HL-60/S4 treated with phorbol 12-myristate 13-acetate at 8.2 ng/mL for 4 days and 3 days (cell line): ENCODE data around the gene AOX1.
"Not testable (repeated sequence)": the region's sequence is repeated elsewhere in the genome, so short reads cannot be mapped to it uniquely, and the experiment has no call there.

Experiments
- in situ Hi-C: fragments of 300-500 bp; cut with MboI; formaldehyde crosslinking; loops from 2 replicates; pipeline ENCODE4 v1.15.0; 2022; ENCODE audit warnings: low sequenced_read_pairs

The AOX1 gene

DNA sequence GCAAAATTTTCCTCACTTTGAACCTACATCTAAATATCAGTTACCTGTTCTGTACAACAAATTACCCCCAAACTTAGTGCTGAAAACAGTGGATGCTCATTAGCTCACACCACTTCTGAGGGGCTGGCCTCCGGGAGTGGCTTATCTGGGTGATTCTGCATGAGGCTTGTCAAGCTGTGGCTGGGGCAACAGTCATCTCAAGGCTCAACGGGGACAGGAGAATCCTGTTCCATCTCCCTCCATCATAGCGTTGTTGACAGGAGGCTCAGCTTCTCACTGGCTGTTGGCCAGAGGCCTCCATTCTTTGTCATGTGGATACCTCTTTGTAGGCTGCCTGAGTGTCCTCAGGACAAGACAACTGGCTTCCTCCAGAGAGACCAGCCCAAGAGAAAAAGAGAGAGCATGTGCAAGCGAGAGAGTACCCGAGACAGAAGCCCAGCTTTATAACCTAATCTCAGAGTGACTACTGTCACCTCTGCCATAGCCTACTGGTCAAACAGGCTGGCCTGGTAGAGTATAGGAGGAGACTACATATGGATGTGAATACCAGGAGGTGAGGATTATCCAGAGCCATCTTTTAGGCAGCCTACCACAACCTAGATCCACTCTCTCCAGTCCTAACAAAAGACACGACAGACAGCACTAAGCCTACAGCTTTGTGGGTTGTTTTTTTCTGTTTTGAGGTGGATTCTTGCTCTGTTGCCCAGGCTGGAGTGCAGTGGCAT is 79.1 kb downstream of the AOX1 start:
- in situ Hi-C loops: no loop called here

DNA sequence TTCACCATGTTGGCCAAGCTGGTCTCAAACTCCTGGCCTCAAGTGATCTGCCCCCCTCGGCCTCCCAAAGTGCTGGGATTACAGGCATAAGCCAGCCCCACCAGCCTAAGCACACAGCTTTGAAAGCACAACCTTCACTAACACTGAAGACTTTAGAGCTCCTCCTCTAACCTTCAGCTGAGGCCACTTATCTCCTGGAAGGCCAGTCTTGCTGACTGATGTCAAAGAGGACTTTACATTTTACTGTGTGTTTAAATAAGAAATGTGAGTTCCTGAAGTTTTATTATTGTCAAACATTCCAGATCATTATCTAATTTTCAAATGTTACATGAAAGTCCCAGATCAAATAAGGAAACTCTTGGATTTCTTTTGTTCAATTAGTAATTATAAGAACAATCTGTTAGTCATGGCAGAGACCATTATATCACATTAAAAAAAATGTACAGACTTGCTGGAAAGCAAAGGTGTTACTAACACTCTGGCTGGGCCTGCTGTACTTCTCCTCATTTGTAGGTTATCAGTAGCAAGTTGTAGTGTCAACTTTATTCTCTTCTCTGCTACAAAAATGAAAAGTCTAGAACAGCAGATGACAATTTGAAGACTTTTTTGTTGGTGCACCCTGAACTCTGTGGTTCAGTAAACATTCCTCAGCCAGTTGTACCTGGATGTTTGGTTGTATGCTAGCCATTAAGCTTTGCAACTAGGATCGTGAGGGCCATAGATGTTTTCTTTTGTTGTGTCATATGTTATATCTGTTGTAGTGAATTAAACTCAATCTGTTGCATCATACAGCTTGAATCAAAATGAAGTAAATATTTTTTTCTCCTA is 80.0 kb downstream of the AOX1 start:
- in situ Hi-C loops: no loop called here

DNA sequence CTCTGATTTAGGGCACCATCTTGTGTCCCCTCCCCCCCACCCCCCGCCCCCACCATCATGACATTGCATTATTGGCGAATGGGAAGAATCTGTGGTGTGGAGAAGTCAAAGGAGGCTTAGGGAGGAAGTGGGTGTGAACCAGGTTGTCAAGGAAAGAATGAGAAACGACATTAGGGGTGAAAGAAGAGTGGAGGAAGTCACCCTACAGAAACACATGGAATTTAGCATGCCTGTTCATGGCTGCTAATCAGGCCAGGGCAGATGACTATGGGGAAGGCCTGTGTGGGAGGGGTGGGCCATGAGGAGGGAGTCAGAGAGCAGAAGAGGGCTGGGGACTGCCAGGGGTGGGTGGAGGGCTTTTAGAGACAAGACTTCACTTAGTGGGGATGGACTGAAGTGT is 81.6 kb downstream of the AOX1 start:
- in situ Hi-C loops: no loop called here

DNA sequence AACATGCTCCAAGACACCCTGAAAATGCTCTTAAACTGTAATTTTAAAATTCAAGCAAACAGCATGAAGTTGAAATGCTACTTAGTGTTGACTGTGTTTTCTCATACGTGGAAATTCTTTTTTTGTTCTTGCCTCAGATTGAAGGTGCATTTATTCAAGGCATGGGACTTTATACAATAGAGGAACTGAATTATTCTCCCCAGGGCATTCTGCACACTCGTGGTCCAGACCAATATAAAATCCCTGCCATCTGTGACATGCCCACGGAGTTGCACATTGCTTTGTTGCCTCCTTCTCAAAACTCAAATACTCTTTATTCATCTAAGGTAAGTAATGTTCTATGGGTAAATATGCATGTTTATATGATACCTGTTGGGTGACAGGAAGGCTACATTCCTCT is 82.7 kb downstream of the AOX1 start:
- in situ Hi-C loops: no loop called here

DNA sequence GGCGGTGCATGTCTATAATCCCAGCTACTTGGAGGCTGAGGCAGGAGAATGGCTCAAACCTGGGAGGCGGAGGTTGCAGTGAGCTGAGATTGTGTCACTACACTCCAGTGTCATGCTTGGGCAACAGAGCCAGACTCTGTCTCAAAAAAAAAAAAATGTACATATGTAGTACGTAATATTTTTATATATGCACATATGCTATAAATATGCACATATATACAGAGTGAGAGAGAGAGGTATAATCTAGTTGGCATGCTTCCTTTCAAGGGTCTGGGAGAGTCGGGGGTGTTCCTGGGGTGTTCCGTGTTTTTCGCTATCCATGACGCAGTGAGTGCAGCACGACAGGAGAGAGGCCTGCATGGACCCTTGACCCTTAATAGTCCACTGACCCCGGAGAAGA is 83.5 kb downstream of the AOX1 start:
- in situ Hi-C loops: no loop called here

DNA sequence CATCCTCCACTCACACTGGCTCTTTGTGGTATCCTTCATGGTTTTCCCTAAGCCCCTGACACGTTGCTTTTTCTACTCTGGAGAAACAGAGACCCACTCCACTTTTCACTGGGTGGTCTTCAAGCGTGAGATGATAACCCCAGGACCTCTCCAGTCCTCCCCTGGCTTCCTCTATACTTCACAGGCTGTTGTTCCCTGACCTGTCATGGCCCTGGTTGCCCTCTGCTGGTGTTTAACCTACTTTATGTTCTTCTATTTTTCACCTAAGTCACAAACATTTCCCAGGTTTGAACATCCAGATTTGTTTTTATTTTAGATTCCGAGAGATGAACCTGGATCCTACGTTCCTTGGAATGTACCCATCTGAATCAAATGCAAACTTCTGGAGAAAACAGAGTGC is 84.5 kb downstream of the AOX1 start:
- in situ Hi-C loops: no loop called here

DNA sequence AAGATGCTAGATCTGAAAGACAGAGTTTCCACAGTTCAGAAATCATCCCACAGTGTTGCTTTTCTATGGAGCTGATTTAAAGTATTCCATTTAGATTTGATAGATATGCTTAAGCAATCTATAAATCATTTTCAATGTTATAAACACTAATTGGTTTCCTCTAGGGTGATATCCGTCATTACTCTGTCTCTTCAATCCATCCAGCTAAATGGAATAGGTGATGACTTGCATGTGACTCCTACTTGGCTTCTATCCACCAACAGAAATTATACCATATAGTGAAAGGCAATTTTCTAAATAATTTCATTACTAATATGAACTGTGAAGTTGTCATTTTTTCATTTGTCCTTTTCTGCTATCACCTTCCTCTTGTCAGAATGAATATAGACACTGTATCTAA is 84.9 kb downstream of the AOX1 start:
- in situ Hi-C loops: no loop called here

DNA sequence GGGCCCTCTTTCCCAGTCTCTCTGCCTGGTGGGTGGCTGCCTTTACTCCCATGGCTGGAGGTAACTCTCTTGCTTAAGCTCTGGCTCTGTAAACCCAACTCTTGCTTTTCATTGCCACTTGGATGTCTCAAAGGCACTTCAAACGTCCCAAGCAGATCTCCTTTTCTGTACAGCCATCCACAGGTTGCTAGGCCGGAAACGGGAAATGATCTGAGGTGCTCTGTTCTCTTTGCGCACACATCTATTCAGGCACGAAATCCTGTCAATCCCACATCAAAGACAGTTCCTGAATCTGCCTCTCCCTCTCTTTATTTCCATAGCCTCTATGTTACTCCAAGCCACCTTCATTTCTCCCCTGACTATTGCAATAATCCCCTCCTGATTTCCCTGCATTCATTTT is 87.4 kb downstream of the AOX1 start:
- in situ Hi-C loops: no loop called here

DNA sequence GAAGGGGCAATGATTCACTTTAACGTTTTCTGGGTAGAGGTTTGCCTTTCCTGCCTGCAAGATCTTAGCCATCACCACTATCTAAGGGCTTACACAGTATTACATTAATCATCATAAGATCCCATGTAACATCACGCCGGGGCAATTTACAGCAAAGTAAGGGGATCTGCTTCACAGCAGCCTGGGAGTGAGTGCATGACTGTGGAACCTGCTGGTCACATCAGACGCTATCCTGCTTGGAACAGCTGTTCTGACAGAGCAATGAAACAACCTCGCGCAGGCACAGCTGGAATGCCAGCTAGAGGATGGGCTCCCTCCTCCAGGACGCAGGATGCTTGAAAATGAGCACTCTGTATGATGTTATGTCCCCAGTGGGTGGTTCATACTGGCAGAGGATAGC is 89.0 kb downstream of the AOX1 start:
- in situ Hi-C loops: no loop called here

DNA sequence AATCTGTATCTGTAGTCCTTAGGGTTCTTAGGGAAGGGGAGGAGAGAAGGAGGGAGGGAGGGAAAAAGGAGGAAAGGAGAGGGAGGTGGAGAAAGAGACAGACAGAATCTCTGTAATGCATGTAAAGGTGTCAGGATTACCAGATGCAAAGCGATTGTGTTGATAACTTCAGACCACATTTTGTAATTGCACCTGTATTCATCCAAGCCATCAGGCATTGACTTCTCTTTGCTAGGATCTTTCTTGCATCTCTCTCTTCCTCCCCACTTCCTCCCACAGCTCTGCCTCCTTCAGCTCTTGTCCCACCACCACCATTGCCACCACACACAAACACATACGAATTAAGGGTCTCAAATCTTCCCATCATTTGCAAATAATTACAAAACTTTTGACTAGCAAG is 91.4 kb downstream of the AOX1 start:
- in situ Hi-C loops: no loop called here

DNA sequence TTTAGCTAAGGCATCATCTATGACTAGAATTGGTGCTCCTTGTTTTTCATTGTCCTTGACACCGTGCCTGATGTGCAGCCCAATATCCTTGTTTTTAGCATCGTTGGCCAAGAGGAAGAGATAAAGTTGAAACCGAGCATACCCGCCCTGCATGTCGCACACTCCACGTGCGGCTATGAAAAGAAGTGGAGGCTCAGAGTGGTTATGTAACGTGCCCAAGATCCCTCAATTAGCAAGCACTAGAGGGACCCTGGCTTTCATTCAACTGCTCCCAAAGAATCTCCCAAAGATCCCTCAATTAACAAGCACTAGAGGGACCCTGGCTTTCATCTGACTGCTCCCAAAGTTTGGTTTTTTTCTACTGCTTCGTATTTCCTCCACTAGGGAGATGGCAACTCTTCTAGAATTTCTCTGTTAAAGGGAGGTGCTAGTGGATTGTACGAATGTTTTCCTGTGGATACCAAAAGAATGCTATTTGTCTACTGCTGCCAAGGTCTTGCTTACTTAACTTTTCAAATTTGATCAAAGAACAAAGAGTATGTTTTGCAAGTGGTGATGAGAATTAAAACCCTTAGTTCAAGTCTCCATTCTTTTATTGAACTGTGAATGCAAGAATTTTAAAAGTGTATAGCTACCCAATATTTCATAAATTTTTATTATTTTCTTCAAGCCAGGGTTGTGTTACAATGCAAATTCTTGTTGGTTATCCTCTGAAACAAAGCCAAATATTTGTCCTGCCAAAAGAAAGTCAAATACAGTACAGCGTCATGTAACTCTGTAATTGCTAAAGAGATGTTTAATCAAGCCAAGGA is 92.1 kb downstream of the AOX1 start:
- in situ Hi-C loops: no loop called here

DNA sequence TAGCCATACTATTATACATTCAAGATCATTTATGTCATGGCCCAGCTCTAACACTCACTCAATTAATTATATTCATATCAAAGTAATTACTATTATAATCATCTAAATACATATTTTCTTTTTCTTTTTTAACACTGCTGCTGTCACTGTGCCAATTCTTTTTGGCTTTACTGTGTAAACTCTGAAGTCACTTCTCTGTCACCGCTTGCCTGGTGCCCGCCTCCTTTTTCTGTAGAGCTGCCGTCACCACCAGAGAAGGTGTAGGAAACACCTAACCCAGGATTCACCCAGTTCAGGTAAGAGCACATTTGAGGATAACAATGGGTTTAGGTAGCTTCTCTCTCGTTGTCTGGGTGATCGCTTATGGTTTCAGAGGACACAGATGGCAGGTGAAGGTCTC is 93.3 kb downstream of the AOX1 start:
- in situ Hi-C loops: no loop called here

DNA sequence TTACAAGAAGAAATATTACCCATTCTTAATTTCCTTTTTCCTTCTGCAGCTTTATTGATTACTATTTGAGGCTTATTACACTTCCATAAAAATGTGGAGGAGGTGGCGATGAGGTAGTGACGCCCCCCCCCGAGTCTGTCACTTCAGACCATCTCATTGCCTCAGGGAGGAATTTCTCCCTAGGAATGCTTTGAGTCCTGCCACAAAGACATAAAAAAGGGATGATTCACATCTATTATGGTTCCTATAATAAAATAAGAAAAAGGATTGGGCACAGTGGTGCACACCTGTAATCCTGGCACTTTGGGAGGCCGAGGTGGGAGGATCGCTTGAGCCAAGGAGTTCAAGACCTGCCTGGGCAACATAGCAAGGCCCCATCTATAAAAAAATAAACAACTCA is 93.7 kb downstream of the AOX1 start:
- in situ Hi-C loops: no loop called here

DNA sequence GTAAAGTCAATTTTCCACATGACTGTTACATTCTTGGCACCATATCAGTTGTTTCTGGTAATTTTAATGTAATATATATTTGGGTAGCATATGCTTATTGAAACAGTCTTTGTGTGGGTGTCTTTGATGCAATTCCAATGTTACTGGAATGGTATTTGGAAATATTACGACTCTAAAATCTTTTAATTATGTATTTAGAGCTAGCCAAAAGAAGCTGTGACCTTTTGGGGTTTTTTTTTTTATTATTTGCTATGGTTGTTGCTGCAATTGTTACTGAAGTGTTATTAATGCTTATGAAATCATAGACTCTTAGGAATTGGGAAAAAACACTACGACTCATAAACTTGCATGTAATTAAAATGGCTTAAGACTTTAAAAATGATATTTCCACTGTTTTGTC is 95.9 kb downstream of the AOX1 start:
- in situ Hi-C loops: no loop called here

DNA sequence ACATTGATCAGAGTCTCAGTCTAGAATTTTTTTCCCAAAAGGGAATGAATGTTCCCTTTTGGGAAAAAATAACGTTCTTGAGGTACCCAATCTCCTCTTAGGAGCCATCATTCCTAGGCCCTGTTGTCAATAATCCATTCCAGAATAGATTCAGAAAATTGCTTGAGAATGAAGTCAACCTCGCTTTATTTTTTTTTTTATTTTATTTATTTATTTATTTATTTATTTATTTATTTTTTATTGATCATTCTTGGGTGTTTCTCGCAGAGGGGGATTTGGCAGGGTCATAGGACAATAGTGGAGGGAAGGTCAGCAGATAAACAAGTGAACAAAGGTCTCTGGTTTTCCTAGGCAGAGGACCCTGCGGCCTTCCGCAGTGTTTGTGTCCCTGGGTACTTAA is 96.6 kb downstream of the AOX1 start:
- in situ Hi-C loops: not testable (repeated sequence)

DNA sequence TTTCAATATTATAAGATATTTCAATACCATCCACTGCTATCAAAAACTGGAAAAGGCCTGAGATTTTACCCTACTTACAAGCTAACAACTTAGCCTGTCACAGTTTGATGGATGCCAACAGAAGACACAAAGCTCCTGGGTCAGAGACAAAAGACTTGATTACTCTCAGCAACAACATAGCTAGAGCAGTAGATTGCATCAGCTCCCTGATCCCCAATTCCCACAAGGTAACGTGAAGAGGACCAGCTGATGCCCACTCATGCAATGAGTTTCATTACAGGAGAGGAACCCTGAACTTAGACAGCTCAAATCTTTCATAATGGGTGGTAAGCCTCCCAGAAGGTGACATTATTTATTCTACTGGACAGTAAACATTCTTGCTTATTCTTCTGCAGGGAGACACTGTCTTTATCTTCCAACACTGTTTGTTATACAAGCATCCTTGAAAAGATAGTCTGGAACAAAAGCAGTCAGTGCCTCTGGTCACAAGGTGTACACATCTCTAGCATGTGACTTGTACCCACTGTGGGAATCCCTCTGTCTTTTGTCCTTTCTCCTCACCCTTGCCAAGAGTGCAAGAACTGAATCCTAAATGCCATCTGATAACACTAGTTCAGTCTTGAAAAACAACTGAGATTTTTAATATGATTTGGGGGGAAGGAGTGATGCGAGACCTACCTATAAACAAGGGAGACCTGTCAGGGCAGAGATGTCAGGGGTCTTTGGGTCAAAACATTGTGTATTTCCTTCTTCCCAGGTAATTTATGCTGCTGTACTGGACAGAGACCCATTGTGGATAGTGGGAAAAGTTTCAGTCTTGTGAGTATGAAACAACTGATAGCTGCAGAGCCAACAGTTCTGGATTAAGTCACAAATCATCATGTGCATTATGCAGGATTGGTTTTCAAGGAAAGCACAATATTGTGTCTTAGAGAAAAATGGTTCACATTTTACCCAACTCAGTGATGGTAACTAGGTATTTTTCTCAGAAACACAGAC is 102.4 kb downstream of the AOX1 start:
- in situ Hi-C loops: no loop called here

DNA sequence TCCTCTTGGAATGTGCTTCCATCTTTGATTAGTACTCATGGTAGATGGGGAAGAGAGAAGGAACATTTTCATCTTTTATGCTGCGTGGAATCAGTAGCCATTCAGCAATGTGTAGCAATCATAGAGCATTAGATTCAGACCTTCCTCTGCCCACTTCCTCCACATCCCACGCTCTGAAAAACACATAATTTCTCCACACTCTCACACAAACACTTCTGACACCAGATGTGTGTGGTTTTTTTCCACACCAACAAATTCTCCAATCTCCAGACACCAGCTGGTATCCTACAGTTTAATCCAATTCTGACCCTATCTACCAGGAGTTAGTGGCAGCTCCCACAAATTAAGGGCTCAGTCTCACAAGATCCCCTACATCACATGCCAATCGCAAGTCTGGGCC is 103.3 kb downstream of the AOX1 start:
- in situ Hi-C loops: no loop called here

DNA sequence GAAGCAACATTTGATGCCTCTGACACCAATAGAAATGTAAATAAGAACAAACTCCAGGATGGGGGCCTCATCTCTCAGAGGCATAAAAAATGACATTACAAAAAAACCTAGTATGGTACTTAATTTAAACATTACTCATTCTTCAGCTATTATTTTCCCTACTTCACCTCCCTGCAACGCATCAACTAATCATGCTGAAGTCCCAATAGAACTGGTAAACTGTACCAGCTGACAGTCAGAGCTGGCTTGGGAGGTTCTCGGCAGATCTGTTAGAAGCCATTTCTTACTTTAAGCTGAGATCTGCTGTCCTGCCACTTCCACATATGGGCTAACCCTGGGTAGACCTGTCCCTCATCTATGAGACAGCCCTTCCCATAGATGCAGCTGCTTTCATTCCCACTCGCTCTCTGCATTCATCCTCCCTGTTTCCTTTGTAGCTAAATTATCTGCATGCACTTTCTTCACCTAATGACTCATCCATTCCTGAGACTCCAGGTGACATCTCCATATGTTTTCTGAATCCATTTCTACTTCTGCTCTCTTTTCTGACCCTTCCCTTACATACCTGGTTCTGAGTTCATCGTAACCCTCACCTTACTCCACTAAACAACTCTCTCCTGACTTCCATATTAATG is 108.1 kb downstream of the AOX1 start:
- in situ Hi-C loops: no loop called here

DNA sequence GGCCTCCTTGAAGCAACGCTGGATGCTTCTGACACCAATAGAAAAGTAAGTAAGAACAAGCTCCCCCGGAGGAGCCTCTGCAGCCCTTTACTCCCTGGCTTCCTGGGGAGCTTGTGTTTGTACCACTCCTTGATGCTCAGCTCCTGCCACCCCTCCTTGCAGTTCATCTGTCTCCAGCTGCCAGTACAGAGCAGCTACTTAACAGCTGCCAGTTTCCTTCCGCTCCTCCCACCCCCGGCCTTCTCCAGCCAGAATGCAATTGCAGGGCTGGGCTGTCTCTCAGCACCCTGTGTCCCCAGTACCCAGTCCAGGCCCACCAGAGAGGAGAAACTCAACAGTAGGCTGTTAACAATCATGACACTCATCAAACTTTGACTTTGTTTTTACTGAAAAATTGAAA is 109.4 kb downstream of the AOX1 start:
- in situ Hi-C loops: no loop called here

DNA sequence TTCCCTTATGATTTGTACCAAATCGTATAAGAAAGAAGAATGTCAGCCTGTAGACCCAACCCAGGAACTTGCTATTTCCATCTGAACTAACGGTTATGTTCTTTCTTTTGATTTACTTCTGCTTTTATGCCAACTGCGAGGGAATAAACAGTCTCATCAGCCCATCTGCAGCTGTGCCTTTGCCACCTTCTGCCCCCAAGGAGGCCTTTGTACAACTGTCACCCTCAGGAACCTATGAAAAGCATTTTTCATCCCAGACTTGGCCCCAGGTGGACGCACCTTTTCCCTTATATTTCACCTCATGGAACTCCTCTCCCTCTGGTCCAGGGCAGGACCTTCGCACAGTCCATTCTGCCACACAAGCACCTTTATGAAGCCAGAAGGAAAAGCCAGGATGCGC is 109.8 kb downstream of the AOX1 start:
- in situ Hi-C loops: no loop called here
